Retinal pigment epithelial cell (primary cell): ENCODE results near the gene PRPH.
A peak's percentile ranks its signal among the peaks of the same experiment; 100 is the strongest.
"Not testable (repeated sequence)": the region's sequence is repeated elsewhere in the genome, so short reads cannot be mapped to it uniquely, and the experiment has no call there.

Source experiments
- DNase-seq: peaks from one replicate; pipeline ENCODE4 v3.0.0-alpha.2; 2010; ENCODE audit warnings: low read depth
- H3K4me3 ChIP-seq: 2 replicates; pipeline ENCODE4 v1.5.1; 2011; ENCODE audit warnings: mild to moderate bottlenecking, low read length, control low read depth, moderate library complexity
- TF ChIP-seq, protein P1 (sequence below): conservative IDR thresholded peaks from 2 replicates; pipeline ENCODE4 v1.5.1; 2011; ENCODE audit warnings: low read depth, low read length, control low read depth, inconsistent platforms

Gene PRPH

GRCh38 chr12:49282302-49282701 is 12.6 kb upstream of the PRPH start:
- TF ChIP-seq, protein P1, sequence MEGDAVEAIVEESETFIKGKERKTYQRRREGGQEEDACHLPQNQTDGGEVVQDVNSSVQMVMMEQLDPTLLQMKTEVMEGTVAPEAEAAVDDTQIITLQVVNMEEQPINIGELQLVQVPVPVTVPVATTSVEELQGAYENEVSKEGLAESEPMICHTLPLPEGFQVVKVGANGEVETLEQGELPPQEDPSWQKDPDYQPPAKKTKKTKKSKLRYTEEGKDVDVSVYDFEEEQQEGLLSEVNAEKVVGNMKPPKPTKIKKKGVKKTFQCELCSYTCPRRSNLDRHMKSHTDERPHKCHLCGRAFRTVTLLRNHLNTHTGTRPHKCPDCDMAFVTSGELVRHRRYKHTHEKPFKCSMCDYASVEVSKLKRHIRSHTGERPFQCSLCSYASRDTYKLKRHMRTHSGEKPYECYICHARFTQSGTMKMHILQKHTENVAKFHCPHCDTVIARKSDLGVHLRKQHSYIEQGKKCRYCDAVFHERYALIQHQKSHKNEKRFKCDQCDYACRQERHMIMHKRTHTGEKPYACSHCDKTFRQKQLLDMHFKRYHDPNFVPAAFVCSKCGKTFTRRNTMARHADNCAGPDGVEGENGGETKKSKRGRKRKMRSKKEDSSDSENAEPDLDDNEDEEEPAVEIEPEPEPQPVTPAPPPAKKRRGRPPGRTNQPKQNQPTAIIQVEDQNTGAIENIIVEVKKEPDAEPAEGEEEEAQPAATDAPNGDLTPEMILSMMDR = no peak
- DNase-seq = no peak
- no peak overlapping the region for H3K4me3 ChIP-seq

DNA sequence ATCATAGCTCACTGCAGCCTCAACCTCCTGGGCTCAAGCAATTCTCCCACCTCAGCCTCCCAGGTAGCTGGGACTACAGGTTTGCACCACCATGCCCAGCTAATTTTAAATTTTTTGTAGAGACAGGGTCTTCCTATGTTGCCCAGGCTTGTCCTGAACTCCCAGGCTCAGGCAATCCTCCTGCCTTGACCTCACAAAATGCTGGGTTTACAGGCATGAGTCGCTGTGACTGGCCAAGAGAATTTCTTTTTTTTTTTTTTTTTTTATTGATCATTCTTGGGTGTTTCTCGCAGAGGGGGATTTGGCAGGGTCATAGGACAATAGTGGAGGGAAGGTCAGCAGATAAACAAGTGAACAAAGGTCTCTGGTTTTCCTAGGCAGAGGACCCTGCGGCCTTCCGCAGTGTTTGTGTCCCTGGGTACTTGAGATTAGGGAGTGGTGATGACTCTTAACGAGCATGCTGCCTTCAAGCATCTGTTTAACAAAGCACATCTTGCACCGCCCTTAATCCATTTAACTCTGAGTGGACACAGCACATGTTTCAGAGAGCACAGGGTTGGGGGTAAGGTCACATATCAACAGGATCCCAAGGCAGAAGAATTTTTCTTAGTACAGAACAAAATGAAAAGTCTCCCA is 12.1 kb upstream of the PRPH start:
- not testable (repeated sequence) for DNase-seq, H3K4me3 ChIP-seq

DNA sequence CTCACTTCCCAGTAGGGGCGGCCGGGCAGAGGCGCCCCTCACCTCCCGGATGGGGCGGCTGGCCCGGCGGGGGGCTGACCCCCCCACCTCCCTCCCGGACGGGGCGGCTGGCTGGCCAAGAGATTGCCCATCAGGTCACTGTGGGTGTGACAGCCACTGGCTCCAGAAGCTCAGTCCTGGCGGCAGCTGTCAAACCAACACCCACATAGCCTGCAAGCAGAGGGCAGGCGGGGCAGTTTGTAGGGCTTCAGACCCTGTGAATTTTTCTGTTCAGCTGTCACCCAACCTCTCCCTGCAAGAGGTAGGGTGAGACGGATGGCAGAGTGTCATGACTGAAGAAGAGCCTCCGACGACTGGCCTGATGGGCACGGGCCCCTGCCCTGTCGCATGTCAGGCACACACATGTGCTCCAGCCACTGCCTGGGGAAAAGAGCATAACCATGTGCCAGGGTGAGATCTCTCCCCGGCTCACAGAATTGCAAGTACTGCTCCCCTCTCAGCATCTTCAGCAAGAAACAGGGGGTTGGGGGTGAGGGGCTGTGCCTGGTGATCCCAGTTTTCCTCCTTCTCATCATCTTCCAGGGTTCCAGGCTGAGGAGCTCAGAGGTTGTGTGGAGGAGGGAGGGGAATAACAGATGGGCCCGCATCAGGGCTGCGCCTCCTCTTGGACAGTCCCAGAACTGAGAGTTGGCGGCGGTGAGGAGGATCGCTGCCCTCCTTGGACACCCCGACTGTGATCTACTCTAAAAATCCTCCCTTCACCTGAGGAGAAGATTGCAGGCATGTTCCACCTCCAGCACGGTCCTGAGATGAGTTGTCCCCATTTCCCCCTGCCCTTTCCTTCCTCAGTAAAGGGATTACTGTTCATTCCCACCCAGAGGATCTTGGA is 11.2 kb upstream of the PRPH start:
- H3K4me3 ChIP-seq = no peak overlapping the region
- DNase-seq = no peak
- TF ChIP-seq, protein P1 = peak; percentile 10

DNA sequence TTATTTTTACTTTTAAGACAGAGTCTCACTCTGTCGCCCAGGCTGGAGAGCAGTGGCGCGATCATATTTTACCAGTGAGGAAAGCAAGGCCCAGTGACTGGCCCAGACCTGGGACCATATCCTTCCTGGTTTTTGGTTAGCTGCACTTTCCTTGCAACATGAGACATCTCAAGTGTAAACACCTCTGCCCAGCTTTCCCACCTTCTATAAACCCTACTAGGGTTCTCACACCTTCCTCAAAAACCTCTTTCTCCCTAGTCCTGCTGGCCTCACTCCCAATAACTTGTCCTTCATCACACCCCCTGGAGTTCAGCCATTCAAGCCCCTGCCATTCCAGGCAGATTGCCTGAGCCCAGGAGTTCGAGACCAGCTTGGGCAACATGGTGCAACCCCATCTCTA is 10.3 kb upstream of the PRPH start:
- TF ChIP-seq, protein P1 = no peak
- no peak overlapping the region for H3K4me3 ChIP-seq
- DNase-seq = no peak

GRCh38 chr12:49287876-49288275 is 7.1 kb upstream of the PRPH start:
- TF ChIP-seq, protein P1 = no peak
- no peak for DNase-seq
- H3K4me3 ChIP-seq = no peak overlapping the region

DNA sequence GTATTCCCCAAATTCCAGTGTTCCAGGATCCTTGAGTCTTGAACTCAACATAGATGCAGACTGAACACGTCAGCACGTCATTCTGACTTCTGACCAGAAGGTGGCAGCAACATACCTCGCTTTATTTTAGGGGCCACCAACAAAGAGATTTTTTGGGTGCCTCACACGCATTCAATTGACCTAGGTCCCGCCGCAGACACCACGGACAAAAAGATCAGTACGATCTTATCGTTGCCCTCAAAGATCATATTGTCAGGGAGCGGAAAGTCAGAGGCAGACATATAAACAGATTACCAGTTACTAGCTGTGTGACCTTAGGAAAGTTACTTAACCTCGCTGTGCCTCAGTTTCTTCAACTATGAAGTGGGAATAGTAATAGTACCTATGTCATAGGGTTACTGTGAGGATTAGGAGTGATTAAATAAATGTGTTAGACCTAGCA is 6.5 kb upstream of the PRPH start:
- TF ChIP-seq, protein P1 = peak; percentile 82
- H3K4me3 ChIP-seq = no peak overlapping the region
- DNase-seq = no peak

- TF ChIP-seq, protein P1 = no peak
- no peak for DNase-seq
- H3K4me3 ChIP-seq = no peak overlapping the region
These were observed 5.9 kb upstream of the PRPH start for GRCh38 chr12:49288922-49289555.
